GM23248 (cell line): ENCODE results near the gene PCSK5. TPM values are rescaled to one million over a fixed set of nuclear protein-coding genes. Genes with fewer than 3 reads are reported as not detected.
A peak's percentile ranks its signal among the peaks of the same experiment; 100 is the strongest.

Experiments used
- DNase-seq: peaks from one replicate; pipeline ENCODE4 v3.0.0-alpha.2; 2015
- H2AFZ ChIP-seq: fragments of 200-600 bp; sonication (generic); 2 replicates; pipeline ENCODE4 v1.6.1; 2016; ENCODE audit warnings: antibody characterized with exemption
- H3F3A ChIP-seq: fragments of 200-600 bp; sonication (generic); 2 replicates; pipeline ENCODE4 v1.6.1; 2016; ENCODE audit warnings: mild to moderate bottlenecking, antibody characterized with exemption, mixed run types; ENCODE audit not compliant: insufficient read depth
- H3K27ac ChIP-seq: fragments of 200-600 bp; sonication (generic); 2 replicates; pipeline ENCODE4 v1.5.1; 2016; ENCODE audit warnings: mild to moderate bottlenecking
- H3K27me3 ChIP-seq: fragments of 200-600 bp; sonication (generic); replicated peaks from 2 replicates; pipeline ENCODE4 v1.6.1; 2016; ENCODE audit warnings: mild to moderate bottlenecking; ENCODE audit not compliant: insufficient read depth
- H3K36me3 ChIP-seq: fragments of 200-600 bp; sonication (generic); 2 replicates; pipeline ENCODE4 v1.6.1; 2016; ENCODE audit warnings: low read depth, mild to moderate bottlenecking
- H3K4me1 ChIP-seq: fragments of 200-600 bp; sonication (generic); 2 replicates; pipeline ENCODE4 v1.6.1; 2016; ENCODE audit warnings: mild to moderate bottlenecking; ENCODE audit not compliant: insufficient read depth
- H3K4me2 ChIP-seq: fragments of 200-600 bp; sonication (generic); one replicate; pipeline ENCODE4 v1.6.1; 2016; ENCODE audit warnings: mild to moderate bottlenecking; ENCODE audit not compliant: unreplicated experiment
- H3K4me3 ChIP-seq: fragments of 200-600 bp; sonication (generic); 2 replicates; pipeline ENCODE4 v1.5.1; 2016; ENCODE audit warnings: mild to moderate bottlenecking
- H3K79me2 ChIP-seq: fragments of 200-600 bp; sonication (generic); 2 replicates; pipeline ENCODE4 v1.6.1; 2016; ENCODE audit warnings: mild to moderate bottlenecking; ENCODE audit not compliant: insufficient read depth
- H3K9ac ChIP-seq: fragments of 200-600 bp; sonication (generic); 2 replicates; pipeline ENCODE4 v1.6.1; 2016; ENCODE audit warnings: mild to moderate bottlenecking
- H3K9me2 ChIP-seq: fragments of 200-600 bp; sonication (generic); 2 replicates; pipeline ENCODE4 v1.6.1; 2016; ENCODE audit warnings: mixed run types, mild to moderate bottlenecking, moderate library complexity; ENCODE audit not compliant: insufficient read depth
- H3K9me3 ChIP-seq: fragments of 200-600 bp; sonication (generic); one replicate; pipeline ENCODE4 v1.6.1; 2017; ENCODE audit warnings: low read depth
- H4K20me1 ChIP-seq: fragments of 200-600 bp; sonication (generic); 2 replicates; pipeline ENCODE4 v1.6.0; 2016; ENCODE audit not compliant: insufficient read depth
- EZH2 ChIP-seq: fragments of 200-600 bp; sonication (generic); IDR thresholded peaks from 2 replicates; pipeline ENCODE4 v1.6.1; 2018; ENCODE audit warnings: antibody characterized with exemption, mild to moderate bottlenecking; ENCODE audit not compliant: insufficient read depth, poor library complexity, severe bottlenecking
- EZH2phosphoT487 ChIP-seq: fragments of 200-600 bp; sonication (generic); IDR thresholded peaks from 2 replicates; pipeline ENCODE4 v1.6.1; 2018; ENCODE audit warnings: antibody characterized with exemption, moderate library complexity, mild to moderate bottlenecking, low read depth; ENCODE audit not compliant: insufficient read depth
- WGBS, 2 experiments: methylation state at CpG; one replicate each; pipeline ENCODE4 v1.1.6; 2015 to 2017; ENCODE audit warnings: low lambda C conversion rate in 2 of 2, low coverage in 1 of 2; ENCODE audit errors: missing lambda C conversion rate in 2 of 2; 5-methylcytosine and 5-hydroxymethylcytosine counted together
- in situ Hi-C: fragments of 300-500 bp; cut with MboI; formaldehyde crosslinking; loops from 2 replicates; pipeline ENCODE4 v1.15.0; 2020
- polyA plus RNA-seq: library from polyadenylated mRNA; unstranded; fragments of >200 nt; fragmentation: Nextera tagmentation; extraction: Ambion mirVana; gene quantifications from 2 replicates; pipeline ENCODE4 v1.2.1, GENCODE V29; 2016
- total RNA-seq: library from RNA; depleted of rRNA; stranded (reverse); fragments of >200 nt; shearing (Covaris generic); gene quantifications from 2 replicates; pipeline ENCODE4 v1.2.3, GENCODE V29; 2014

The PCSK5 gene
- total and polyA plus RNA-seq, 2 experiments from 2014 or later, result 2.3 to 3.9 TPM

DNA sequence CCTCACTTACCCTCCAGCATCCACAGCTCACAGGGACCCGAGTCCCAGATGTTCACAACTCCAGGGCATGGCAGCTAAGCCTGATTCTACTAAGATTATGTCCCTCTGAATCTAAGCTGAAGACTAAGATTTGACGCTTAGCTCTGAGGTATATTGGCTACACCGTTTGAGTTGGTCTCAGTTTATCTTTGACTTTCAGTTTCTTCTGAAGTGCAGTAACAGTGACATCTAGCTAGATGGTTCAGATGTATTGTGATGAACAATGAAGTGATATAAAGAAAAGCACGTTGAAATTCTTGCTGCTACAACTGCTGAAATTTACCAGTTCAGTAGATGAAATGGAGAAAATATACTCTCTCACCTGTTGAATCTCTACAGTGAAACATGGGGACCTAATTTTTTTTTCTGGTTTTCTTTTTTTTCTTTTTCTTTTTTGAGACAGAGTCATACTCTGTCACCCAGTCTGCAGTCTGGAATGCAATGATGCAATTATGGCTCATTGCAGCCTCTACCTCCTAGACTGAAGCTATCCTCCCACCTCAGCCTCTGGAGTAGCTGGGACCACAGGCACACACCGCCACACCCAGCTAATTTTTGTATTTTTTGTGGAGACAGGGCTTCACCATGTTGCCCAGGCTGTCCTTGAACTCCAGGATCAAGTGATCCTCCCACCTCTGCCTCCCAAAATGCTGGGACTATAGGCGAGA lies 488.0 kb downstream of the PCSK5 start:
- Histone ChIP-seq H4K20me1 (no peaks in the 10 kb centered on the region), H3K79me2 (no peaks in the 10 kb centered on the region), H3K4me1 (peaks cover 9% of the 10 kb centered on the region; the same call in 1 of the 2 replicates), H2AFZ (no peak overlapping the region), H3K9me3 (no peaks in the 10 kb centered on the region), H3K27me3 (no peaks in the 10 kb centered on the region), H3K27ac (no peak overlapping the region), H3F3A (peaks cover 4% of the 10 kb centered on the region; the same call in 1 of the 2 replicates), H3K9me2 (no peaks in the 10 kb centered on the region), H3K4me3 (no peak overlapping the region), H3K9ac (no peak overlapping the region), H3K4me2 (no peak overlapping the region), H3K36me3 (no peaks in the 10 kb centered on the region)
- in situ Hi-C loops, result no loop called here
- no peak for TF ChIP-seq EZH2phosphoT487
- no peak for TF ChIP-seq EZH2
- 83 to 88% methylated on average over 6 of the region's 6 CpGs for WGBS, 2 experiments
- no peak for DNase-seq

DNA sequence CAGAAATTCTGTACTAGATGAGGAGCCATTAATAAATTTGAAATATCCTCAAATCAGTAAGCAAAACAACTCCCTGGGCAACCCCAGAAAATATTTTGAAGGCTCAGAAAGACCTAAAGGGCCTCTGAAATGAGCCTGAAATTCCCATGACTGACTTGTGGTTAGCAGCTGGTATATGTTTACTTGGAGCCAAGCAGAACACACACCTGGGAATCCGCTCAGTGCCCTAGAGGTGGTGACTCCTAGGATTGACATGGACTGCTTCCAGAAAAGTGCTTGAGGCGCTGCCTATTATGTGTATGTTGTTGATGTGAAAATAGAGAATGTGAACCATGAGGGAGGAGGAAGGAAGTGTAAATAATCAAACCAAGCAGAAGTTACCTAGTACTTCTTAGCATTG lies 489.0 kb downstream of the PCSK5 start:
- no peak overlapping the region for H3K4me2 ChIP-seq
- H3K4me3 ChIP-seq, result no peak overlapping the region
- H3K79me2 ChIP-seq, result no peaks in the 10 kb centered on the region
- 95 to 98% methylated on average over 2 of the region's 2 CpGs for WGBS, 2 experiments
- DNase-seq, result no peak
- no peaks in the 10 kb centered on the region for H3K36me3 ChIP-seq
- in situ Hi-C loops, result no loop called here
- TF ChIP-seq EZH2phosphoT487 (no peak), EZH2 (no peak)
- no peaks in the 10 kb centered on the region for H3K9me2 ChIP-seq
- peaks cover 12% of the 10 kb centered on the region for H3K4me1 ChIP-seq
- no peak overlapping the region for H2AFZ ChIP-seq
- H3K9ac ChIP-seq, result no peak overlapping the region
- no peaks in the 10 kb centered on the region for H4K20me1 ChIP-seq
- H3K9me3 ChIP-seq, result no peaks in the 10 kb centered on the region
- H3K27ac ChIP-seq, result no peak overlapping the region
- H3F3A ChIP-seq, result no peaks in the 10 kb centered on the region
- H3K27me3 ChIP-seq, result no peaks in the 10 kb centered on the region

- TF ChIP-seq EZH2 (no peak), EZH2phosphoT487 (no peak)
- in situ Hi-C loops, result no loop called here
- H3K9ac ChIP-seq, result no peak overlapping the region
These were observed 500.2 kb downstream of the PCSK5 start for GRCh38 chr9:76390656-76391055.

DNA sequence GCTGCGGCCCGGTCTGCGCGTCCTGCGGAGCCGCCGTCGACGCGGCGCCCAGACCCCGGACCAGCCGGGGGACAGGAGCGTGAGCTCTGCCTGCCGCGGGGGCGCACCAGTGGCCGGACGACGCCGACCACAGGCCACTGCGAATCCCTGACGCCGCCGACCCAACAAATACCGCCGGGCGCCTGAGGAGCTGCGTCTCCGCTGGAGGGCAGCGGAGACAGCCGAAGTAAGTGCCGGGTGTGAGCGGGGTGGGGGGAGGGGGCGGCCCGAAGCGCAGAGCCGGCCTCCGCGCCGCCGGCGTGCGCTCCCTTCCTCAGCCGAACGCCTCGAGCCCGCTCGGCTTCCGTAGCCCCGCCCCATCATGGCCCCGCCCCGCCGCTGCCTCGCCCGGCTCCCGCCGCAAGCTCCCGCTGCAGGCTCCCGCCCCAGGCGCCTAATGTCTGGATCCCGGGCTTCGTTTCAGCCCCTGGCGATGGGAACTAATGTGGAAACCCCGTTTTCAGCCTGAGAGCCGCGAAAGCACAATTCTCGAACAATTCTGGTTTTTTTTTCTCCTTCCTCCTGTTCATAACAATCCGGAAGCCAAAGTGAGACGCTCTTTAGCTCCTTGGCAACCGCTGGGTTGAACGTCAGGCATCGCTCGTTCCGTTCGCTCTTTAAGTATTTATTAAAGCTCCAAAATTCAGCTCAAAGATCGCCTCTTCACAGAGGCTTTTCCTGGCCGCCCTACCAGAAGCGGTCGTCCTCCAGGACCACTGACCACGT lies 503.9 kb downstream of the PCSK5 start, which contains the start of gene RFK:
RFK (minus strand) TSS at position 232 of the 765 bp plus-strand sequence. CDS start 255 bp downstream, outside the sequence.
- Histone ChIP-seq H3F3A (peaks cover 8% of the 10 kb centered on the region), H3K9ac (peak within 1 kb of the TSS; percentile 91), H3K4me3 (peak within 1 kb of the TSS; percentile 73), H3K27ac (peak within 1 kb of the TSS; percentile 93), H3K9me3 (no peaks in the 10 kb centered on the region), H3K4me1 (peaks cover 6% of the 10 kb centered on the region), H3K27me3 (no peaks in the 10 kb centered on the region), H3K36me3 (no peaks in the 10 kb centered on the region), H4K20me1 (no peaks in the 10 kb centered on the region), H3K79me2 (peaks cover 21% of the 10 kb centered on the region), H2AFZ (peak within 1 kb of the TSS; percentile 93), H3K4me2 (peak within 1 kb of the TSS; percentile 94), H3K9me2 (no peaks in the 10 kb centered on the region)
- in situ Hi-C loops, result no loop called here
- WGBS, 2 experiments, result 1% methylated on average over 61 to 62 of the region's 81 CpGs
- peak; percentile 97 for DNase-seq
- TF ChIP-seq EZH2 (no peak), EZH2phosphoT487 (no peak)

More at GRCh38 chr9:76390656-76391055, 500.2 kb downstream of the PCSK5 start:
- Histone ChIP-seq H3K9me2 (no peaks in the 10 kb centered on the region), H3K79me2 (peaks cover 21% of the 10 kb centered on the region), H3F3A (peaks cover 8% of the 10 kb centered on the region), H3K27me3 (no peaks in the 10 kb centered on the region), H3K4me3 (no peak overlapping the region), H3K27ac (no peak overlapping the region), H3K9me3 (no peaks in the 10 kb centered on the region), H3K36me3 (no peaks in the 10 kb centered on the region), H4K20me1 (no peaks in the 10 kb centered on the region), H2AFZ (no peak overlapping the region), H3K4me2 (no peak overlapping the region), H3K4me1 (peaks cover 6% of the 10 kb centered on the region)
- WGBS, 2 experiments, result 39 to 71% methylated on average over 1 of the region's 1 CpG
- no peak for DNase-seq
